SU-DHL-6 (cell line): ENCODE data around the gene SCYGR1.
"Not testable (repeated sequence)": the region's sequence is repeated elsewhere in the genome, so short reads cannot be mapped to it uniquely, and the experiment has no call there.

Experiments
- H2AFZ ChIP-seq: fragments of 200-600 bp; sonication (generic); 2 replicates; pipeline ENCODE4 v1.6.1; 2014; ENCODE audit warnings: low read depth, mild to moderate bottlenecking, moderate library complexity, mixed read lengths, antibody characterized with exemption, low read length; ENCODE audit not compliant: severe bottlenecking
- H3F3A ChIP-seq: fragments of 200-600 bp; shearing (Covaris generic); 2 replicates; pipeline ENCODE4 v1.6.0; 2016; ENCODE audit warnings: antibody characterized with exemption, mild to moderate bottlenecking; ENCODE audit not compliant: insufficient read depth
- H3K27ac ChIP-seq: fragments of 200-600 bp; sonication (generic); 2 replicates; pipeline ENCODE4 v1.5.1; 2016; ENCODE audit warnings: low read depth, mild to moderate bottlenecking, low read length, moderate library complexity, mixed read lengths
- H3K27me3 ChIP-seq: fragments of 200-600 bp; sonication (generic), shearing (Covaris generic); 2 replicates; pipeline ENCODE4 v1.6.0; 2014; ENCODE audit warnings: mild to moderate bottlenecking, low read length
- H3K36me3 ChIP-seq: fragments of 200-600 bp; sonication (generic); 2 replicates; pipeline ENCODE4 v1.6.1; 2014; ENCODE audit warnings: mild to moderate bottlenecking, low read length, mixed read lengths
- H3K4me2 ChIP-seq: fragments of 300-600, 200-600 bp; shearing (Covaris generic), sonication (generic); 2 replicates; pipeline ENCODE4 v1.6.0; 2014; ENCODE audit warnings: low read length, low read depth, mild to moderate bottlenecking; ENCODE audit not compliant: poor library complexity, severe bottlenecking
- H3K4me3 ChIP-seq: fragments of 200-600 bp; sonication (generic); 2 replicates; pipeline ENCODE4 v1.5.1; 2014; ENCODE audit warnings: antibody characterized with exemption, low read length, mild to moderate bottlenecking, mixed read lengths; ENCODE audit not compliant: insufficient read depth, poor library complexity, severe bottlenecking
- H3K79me2 ChIP-seq: fragments of 200-600 bp; sonication (generic); 2 replicates; pipeline ENCODE4 v1.6.1; 2014; ENCODE audit warnings: mild to moderate bottlenecking, low read length, moderate library complexity; ENCODE audit not compliant: insufficient read depth
- H3K9ac ChIP-seq: fragments of 200-600 bp; sonication (generic); 2 replicates; pipeline ENCODE4 v1.7.0; 2014; ENCODE audit warnings: mild to moderate bottlenecking, low read length
- H3K9me2 ChIP-seq: fragments of 200-600 bp; sonication (generic); replicated peaks from 2 replicates; pipeline ENCODE4 v1.6.1; 2014; ENCODE audit warnings: low read length; ENCODE audit not compliant: insufficient read depth
- H3K9me3 ChIP-seq: fragments of 200-600 bp; sonication (generic); 2 replicates; pipeline ENCODE4 v1.6.1; 2014; ENCODE audit warnings: low read length, mixed read lengths; ENCODE audit not compliant: insufficient read depth
- H4K20me1 ChIP-seq: fragments of 200-600 bp; sonication (generic); 2 replicates; pipeline ENCODE4 v1.6.1; 2014; ENCODE audit warnings: low read depth, mild to moderate bottlenecking, antibody characterized with exemption, low read length, moderate library complexity, mixed read lengths
- EZH2phosphoT487 ChIP-seq: fragments of 200-600 bp; sonication (generic), shearing (Covaris generic); conservative IDR thresholded peaks from 2 replicates; pipeline ENCODE4 v1.6.1; 2018; ENCODE audit warnings: mild to moderate bottlenecking, antibody characterized with exemption, low read length, moderate library complexity, mixed read lengths
- TF ChIP-seq, protein P1 (sequence below): fragments of 200-600 bp; sonication (generic); IDR thresholded peaks from one replicate; pipeline ENCODE4 v1.5.1; 2017; ENCODE audit warnings: antibody characterized with exemption, mild to moderate bottlenecking, low read length, moderate library complexity; ENCODE audit not compliant: insufficient read depth, poor library complexity, severe bottlenecking

The SCYGR1 gene

DNA sequence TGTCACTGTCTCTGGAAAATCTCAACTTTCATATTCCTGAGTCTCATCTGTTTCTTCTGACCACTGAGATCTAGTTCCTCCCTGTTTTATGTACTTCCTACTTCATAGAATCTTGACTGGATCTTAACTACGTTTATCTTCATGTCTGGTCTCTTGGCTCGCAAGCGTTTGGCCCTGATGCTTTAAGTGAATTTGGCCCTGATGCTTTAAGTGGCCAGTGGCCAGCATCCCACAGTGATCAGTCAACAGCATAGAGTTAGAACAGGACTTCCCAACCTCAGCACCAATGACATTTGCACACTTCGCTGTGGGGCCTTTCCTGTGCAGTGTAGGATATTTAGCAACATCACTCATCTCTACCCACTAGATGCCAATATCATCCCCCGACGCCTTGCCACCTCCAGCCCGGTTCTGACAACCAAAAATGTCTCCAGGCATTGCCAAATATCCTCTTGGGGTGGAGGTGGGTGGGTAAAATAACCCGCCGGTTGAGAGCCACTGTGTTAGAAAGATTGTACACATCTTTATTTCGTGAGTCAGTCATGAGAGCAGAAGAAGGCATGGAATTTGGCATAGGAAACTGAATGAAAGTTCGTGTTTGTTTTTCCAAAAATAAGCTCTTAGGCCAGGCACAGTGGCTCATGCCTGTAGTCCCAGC, 20.9 kb downstream of the SCYGR1 start:
- Histone ChIP-seq H3K9me3 (no peaks in the 10 kb centered on the region), H3K27me3 (no peaks in the 10 kb centered on the region), H3K4me3 (no peak overlapping the region), H4K20me1 (no peaks in the 10 kb centered on the region), H3K9me2 (no peaks in the 10 kb centered on the region), H2AFZ (no peak overlapping the region), H3K27ac (no peak overlapping the region), H3K4me2 (no peak overlapping the region), H3K79me2 (no peaks in the 10 kb centered on the region), H3K36me3 (no peaks in the 10 kb centered on the region), H3K9ac (no peak overlapping the region), H3F3A (no peaks in the 10 kb centered on the region)
- TF ChIP-seq, protein P1, sequence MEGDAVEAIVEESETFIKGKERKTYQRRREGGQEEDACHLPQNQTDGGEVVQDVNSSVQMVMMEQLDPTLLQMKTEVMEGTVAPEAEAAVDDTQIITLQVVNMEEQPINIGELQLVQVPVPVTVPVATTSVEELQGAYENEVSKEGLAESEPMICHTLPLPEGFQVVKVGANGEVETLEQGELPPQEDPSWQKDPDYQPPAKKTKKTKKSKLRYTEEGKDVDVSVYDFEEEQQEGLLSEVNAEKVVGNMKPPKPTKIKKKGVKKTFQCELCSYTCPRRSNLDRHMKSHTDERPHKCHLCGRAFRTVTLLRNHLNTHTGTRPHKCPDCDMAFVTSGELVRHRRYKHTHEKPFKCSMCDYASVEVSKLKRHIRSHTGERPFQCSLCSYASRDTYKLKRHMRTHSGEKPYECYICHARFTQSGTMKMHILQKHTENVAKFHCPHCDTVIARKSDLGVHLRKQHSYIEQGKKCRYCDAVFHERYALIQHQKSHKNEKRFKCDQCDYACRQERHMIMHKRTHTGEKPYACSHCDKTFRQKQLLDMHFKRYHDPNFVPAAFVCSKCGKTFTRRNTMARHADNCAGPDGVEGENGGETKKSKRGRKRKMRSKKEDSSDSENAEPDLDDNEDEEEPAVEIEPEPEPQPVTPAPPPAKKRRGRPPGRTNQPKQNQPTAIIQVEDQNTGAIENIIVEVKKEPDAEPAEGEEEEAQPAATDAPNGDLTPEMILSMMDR: no peak
- TF ChIP-seq EZH2phosphoT487: no peak

DNA sequence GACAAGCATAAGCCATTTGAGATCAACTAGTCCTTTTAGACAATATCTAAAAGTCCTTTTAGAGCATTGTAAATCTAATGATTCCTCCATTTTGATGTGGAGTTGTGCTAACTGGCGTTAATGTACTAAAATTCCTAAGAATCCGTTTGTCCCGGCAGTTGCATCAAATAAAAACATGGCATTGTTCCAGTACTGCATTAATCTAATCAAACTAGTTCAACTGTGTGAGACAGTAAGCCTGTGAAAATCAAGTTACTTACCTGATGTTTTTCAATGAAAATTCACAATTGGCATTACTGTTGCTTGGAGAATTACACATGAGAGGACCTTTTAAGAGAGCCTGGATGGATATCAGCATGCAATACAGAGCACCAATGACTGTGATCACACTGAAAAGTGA, 21.9 kb downstream of the SCYGR1 start:
- Histone ChIP-seq H3K4me3 (no peak overlapping the region), H3K9me2 (no peaks in the 10 kb centered on the region), H3K9me3 (no peaks in the 10 kb centered on the region), H2AFZ (no peak overlapping the region), H3K27ac (no peak overlapping the region), H3F3A (no peaks in the 10 kb centered on the region), H3K27me3 (no peaks in the 10 kb centered on the region), H3K79me2 (no peaks in the 10 kb centered on the region), H3K4me2 (no peak overlapping the region), H4K20me1 (no peaks in the 10 kb centered on the region), H3K9ac (no peak overlapping the region), H3K36me3 (no peaks in the 10 kb centered on the region)
- TF ChIP-seq, protein P1: no peak
- no peak for TF ChIP-seq EZH2phosphoT487

GRCh38 chr2:227364585-227365263, 23.0 kb downstream of the SCYGR1 start:
- H4K20me1 ChIP-seq, H3K27me3 ChIP-seq, H3K9me2 ChIP-seq, H2AFZ ChIP-seq, H3K4me3 ChIP-seq, H3K9me3 ChIP-seq, H3K9ac ChIP-seq, H3K27ac ChIP-seq, H3F3A ChIP-seq, H3K4me2 ChIP-seq, H3K36me3 ChIP-seq, H3K79me2 ChIP-seq: not testable (repeated sequence)

DNA sequence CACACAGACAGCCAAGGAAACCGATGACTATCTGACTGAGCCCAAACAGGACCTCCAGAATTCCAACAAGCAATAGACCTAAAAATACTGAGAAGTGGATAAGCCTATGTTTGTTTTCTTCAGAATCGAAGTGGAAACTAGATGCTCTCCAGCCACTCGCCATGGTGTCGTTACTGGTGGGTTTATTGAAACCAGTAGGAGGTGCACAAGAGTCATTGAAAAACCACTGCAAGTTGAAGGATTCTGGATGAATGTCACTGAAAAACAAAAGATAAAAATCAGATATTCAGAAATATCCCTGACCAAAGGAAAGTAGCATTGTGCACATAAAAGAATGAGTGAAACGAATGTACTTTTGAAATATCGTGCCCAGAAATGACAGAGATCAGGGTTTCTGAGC, 24.0 kb downstream of the SCYGR1 start:
- Histone ChIP-seq H3K9me3 (no peaks in the 10 kb centered on the region), H3K9me2 (no peaks in the 10 kb centered on the region), H3F3A (no peaks in the 10 kb centered on the region), H3K4me2 (no peak overlapping the region), H4K20me1 (no peaks in the 10 kb centered on the region), H3K4me3 (no peak overlapping the region), H3K27me3 (no peaks in the 10 kb centered on the region), H3K36me3 (peaks cover 4% of the 10 kb centered on the region; the same call in 1 of the 2 replicates), H3K9ac (no peak overlapping the region), H3K27ac (no peak overlapping the region), H3K79me2 (no peaks in the 10 kb centered on the region), H2AFZ (no peak overlapping the region)
- TF ChIP-seq EZH2phosphoT487: no peak
- TF ChIP-seq, protein P1: peak; percentile 21
